HCT116 (cell line): ENCODE data around the gene RIPK4. TPM values are rescaled to one million over a fixed set of nuclear protein-coding genes. Genes with fewer than 3 reads are reported as not detected.

ENCODE experiments used
- ATAC-seq: fragments of 200-7000 bp; cut with Tn5 transposase; 2 replicates; pipeline ENCODE4 v1.9.1; 2020; ENCODE audit warnings: mild to moderate bottlenecking, moderate library complexity
- BruUV-seq: library from RNA; stranded (reverse); fragments of 400-500 nt; replicated peaks from 2 replicates; lab custom pipeline; 2021; lab: Mats Ljungman, UMichigan
- CTCF ChIA-PET: fragments of 300-600 bp; sonication (Branson Sonifier 250); formaldehyde crosslinking; loops from one replicate; lab custom pipeline; 2021; ENCODE audit warnings: antibody characterized with exemption; lab: Charles Lee
- POLR2A ChIA-PET: fragments of 300-600, 350-600 bp; sonication (Branson Sonifier 250); formaldehyde crosslinking; loops from one replicate; lab custom pipeline; 2021; ENCODE audit warnings: antibody characterized with exemption; lab: Charles Lee
- RAD21 ChIA-PET, 2 experiments: fragments of 300-600 bp; sonication (Branson Sonifier 250); formaldehyde crosslinking; loops; one replicate each; lab custom pipeline; 2023; ENCODE audit warnings: low total read pairs in 2 of 2; ENCODE audit not compliant: uncharacterized antibody in 2 of 2, unreplicated experiment in 2 of 2, low non-redundant PET in 1 of 2; lab: Charles Lee
- DNase-seq: peaks from one replicate; pipeline ENCODE4 v3.0.0-alpha.2; 2010; ENCODE audit warnings: low read depth, low spot score
- H2AFZ ChIP-seq: fragments of 200-600 bp; shearing (Covaris generic), sonication (generic); 2 replicates; pipeline ENCODE4 v1.6.1; 2017; ENCODE audit warnings: low read depth, mixed run types, mixed read lengths, antibody characterized with exemption, low read length; ENCODE audit not compliant: poor library complexity, severe bottlenecking
- H3K27ac ChIP-seq: 2 replicates; pipeline ENCODE4 v1.5.1; 2012; ENCODE audit warnings: low read depth, low read length
- H3K27me3 ChIP-seq: fragments of 200-600 bp; sonication (generic); 2 replicates; pipeline ENCODE4 v1.6.1; 2016; ENCODE audit warnings: mixed run types, low read length, mixed read lengths; ENCODE audit not compliant: insufficient read depth
- H3K36me3 ChIP-seq, 2 experiments: fragments of 200-500 bp in 1 of 2; fragments of 200-600 bp in 1 of 2; sonication (Bioruptor generic) in 1 of 2; sonication (generic) in 1 of 2; 2 replicates each; pipeline versions ENCODE4 v1.5.1 to v1.6.1; 2014 to 2016; ENCODE audit warnings: low read length in 2 of 2, inconsistent platforms in 1 of 2, mixed read lengths in 1 of 2, mixed run types in 1 of 2; ENCODE audit not compliant: insufficient read depth in 2 of 2, control insufficient read depth in 1 of 2
- H3K4me1 ChIP-seq, 2 experiments: fragments of 200-600 bp in 1 of 2; sonication (generic) in 1 of 2; 2 replicates each; pipeline versions ENCODE4 v1.5.1 to v1.6.1; 2012 to 2017; ENCODE audit warnings: low read length in 2 of 2, inconsistent platforms in 1 of 2, mild to moderate bottlenecking in 1 of 2, mixed read lengths in 1 of 2, mixed run types in 1 of 2, moderate library complexity in 1 of 2; ENCODE audit not compliant: insufficient read depth in 2 of 2, control insufficient read depth in 1 of 2
- H3K4me2 ChIP-seq: fragments of 200-600 bp; sonication (generic); 2 replicates; pipeline ENCODE4 v1.6.1; 2017; ENCODE audit warnings: mixed run types, low read length, mixed read lengths
- H3K4me3 ChIP-seq, 2 experiments: fragments of 200-600 bp in 1 of 2; sonication (generic) in 1 of 2; replicated peaks in 1 of 2; 2 replicates each; pipeline ENCODE4 v1.5.1; 2011 to 2016; ENCODE audit warnings: low read length in 2 of 2, control low read depth in 1 of 2, low read depth in 1 of 2, mild to moderate bottlenecking in 1 of 2, mixed read lengths in 1 of 2, mixed run types in 1 of 2
- H3K79me2 ChIP-seq: fragments of 200-600 bp; sonication (generic); 2 replicates; pipeline ENCODE4 v1.6.1; 2017; ENCODE audit warnings: mild to moderate bottlenecking, mixed run types, low read length, moderate library complexity, mixed read lengths; ENCODE audit not compliant: insufficient read depth
- H3K9ac ChIP-seq: fragments of 200-600 bp; sonication (generic); 2 replicates; pipeline ENCODE4 v1.6.1; 2016; ENCODE audit warnings: low read length, mixed read lengths
- H3K9me2 ChIP-seq: fragments of 200-600 bp; sonication (generic), shearing (Covaris generic); 2 replicates; pipeline ENCODE4 v1.6.1; 2017; ENCODE audit warnings: mixed run types, mild to moderate bottlenecking, moderate library complexity; ENCODE audit not compliant: insufficient read depth
- H3K9me3 ChIP-seq, 2 experiments: fragments of 200-500 bp in 1 of 2; fragments of 200-600 bp in 1 of 2; sonication (Bioruptor generic) in 1 of 2; sonication (generic) in 1 of 2; 2 replicates each; pipeline ENCODE4 v1.6.1; 2014 to 2017; ENCODE audit warnings: low read length in 2 of 2, mixed read lengths in 2 of 2, inconsistent platforms in 1 of 2, low read depth in 1 of 2, mild to moderate bottlenecking in 1 of 2, mixed run types in 1 of 2, moderate library complexity in 1 of 2; ENCODE audit not compliant: control insufficient read depth in 1 of 2, insufficient read depth in 1 of 2
- H4K20me1 ChIP-seq: fragments of 200-600 bp; sonication (generic), shearing (Covaris generic); 2 replicates; pipeline ENCODE4 v1.6.1; 2017; ENCODE audit warnings: mixed run types, mild to moderate bottlenecking, moderate library complexity; ENCODE audit not compliant: insufficient read depth
- ATF3 ChIP-seq: IDR thresholded peaks from 2 replicates; pipeline ENCODE4 v1.6.1; 2012
- CBX3 ChIP-seq: IDR thresholded peaks from 2 replicates; pipeline ENCODE4 v1.6.1; 2012; ENCODE audit warnings: low read depth
- CEBPB ChIP-seq: IDR thresholded peaks from 2 replicates; pipeline ENCODE4 v1.6.1; 2012; ENCODE audit warnings: low read depth
- CTCF ChIP-seq, 3 experiments: fragments of 200-600 bp in 1 of 3; sonication (generic) in 1 of 3; IDR thresholded peaks in 2 of 3; conservative IDR thresholded peaks in 1 of 3; 2 replicates each; pipeline ENCODE4 v1.5.1; 2012 to 2017; ENCODE audit warnings: low read depth in 2 of 3, low read length in 2 of 3, antibody characterized with exemption in 1 of 3, borderline replicate concordance in 1 of 3, control low read depth in 1 of 3, mild to moderate bottlenecking in 1 of 3, mixed read lengths in 1 of 3, mixed run types in 1 of 3, moderate library complexity in 1 of 3; ENCODE audit not compliant: insufficient read depth in 1 of 3
- EGR1 ChIP-seq: IDR thresholded peaks from 2 replicates; pipeline ENCODE4 v1.6.1; 2012; ENCODE audit warnings: low read depth
- ELF1 ChIP-seq: IDR thresholded peaks from 2 replicates; pipeline ENCODE4 v1.6.1; 2012; ENCODE audit warnings: low read depth, borderline replicate concordance
- EZH2phosphoT487 ChIP-seq: fragments of 200-600 bp; IDR thresholded peaks from 2 replicates; pipeline ENCODE4 v1.6.1; 2018; ENCODE audit warnings: antibody characterized with exemption, borderline replicate concordance
- JUND ChIP-seq: IDR thresholded peaks from 2 replicates; pipeline ENCODE4 v1.6.1; 2012
- MAX ChIP-seq: IDR thresholded peaks from 2 replicates; pipeline ENCODE4 v1.6.1; 2012
- POLR2A ChIP-seq: IDR thresholded peaks from 2 replicates; pipeline ENCODE4 v1.7.0; 2011; ENCODE audit warnings: borderline replicate concordance; ENCODE audit not compliant: insufficient read depth, insufficient read length; ENCODE audit errors: extremely low read depth
- POLR2AphosphoS5 ChIP-seq: IDR thresholded peaks from 2 replicates; pipeline ENCODE4 v1.6.1; 2011; ENCODE audit warnings: mild to moderate bottlenecking, low read depth, low read length, moderate library complexity
- RAD21 ChIP-seq: IDR thresholded peaks from 2 replicates; pipeline ENCODE4 v1.6.1; 2012; ENCODE audit warnings: low read depth, mild to moderate bottlenecking
- REST ChIP-seq: IDR thresholded peaks from 2 replicates; pipeline ENCODE4 v1.6.1; 2012; ENCODE audit warnings: low read depth
- ZBTB33 ChIP-seq: IDR thresholded peaks from 2 replicates; pipeline ENCODE4 v1.6.1; 2011; ENCODE audit warnings: mild to moderate bottlenecking, low read length, moderate library complexity; ENCODE audit not compliant: insufficient replicate concordance; ENCODE audit errors: extremely low read depth
- intact Hi-C: fragments of 100-400 bp; cut with micrococcal nuclease; formaldehyde crosslinking; loops from 2 replicates; pipeline ENCODE4 v1.10.0; 2022
- total RNA-seq: library from RNA; stranded (reverse); gene quantifications from one replicate; pipeline ENCODE4 v1.2.1, GENCODE V29; 2021; ENCODE audit not compliant: unreplicated experiment

Gene RIPK4
- total RNA-seq, 1 experiment from 2014 or later = 9.9 TPM

- ChIA-PET POLR2A (interaction anchor here (0.5 kb wide), 1 partner anchor 17 kb away, joined by 4 read pairs; no protein-coding TSS in a partner anchor), CTCF (interaction anchor here (1.5 kb wide), 1 partner anchor 149 kb away, joined by 4 read pairs; no protein-coding TSS in a partner anchor), RAD21 (no interaction called here)
- Histone ChIP-seq H3K9me3 (no peaks in the 10 kb centered on the region), H3K79me2 (peaks cover 97% of the 10 kb centered on the region), H3K36me3 (peaks cover 0 to 3% of the 10 kb centered on the region in 2 experiments; a peak in 1 of 4 replicates), H3K9ac (no peak overlapping the region), H3K4me3 (no peak overlapping the region), H3K9me2 (no peaks in the 10 kb centered on the region), H4K20me1 (peaks cover 13% of the 10 kb centered on the region; the same call in 1 of the 2 replicates), H3K4me2 (no peak overlapping the region), H3K4me1 (peaks cover 43 to 60% of the 10 kb centered on the region in 2 experiments), H2AFZ (no peak overlapping the region), H3K27ac (no peak overlapping the region), H3K27me3 (no peaks in the 10 kb centered on the region)
- BruUV-seq = no TSS peak
- intact Hi-C loops = no loop called here
- TF ChIP-seq EZH2phosphoT487 (no peak), POLR2AphosphoS5 (no peak), ELF1 (no peak), JUND (no peak), REST (no peak), RAD21 (no peak), ZBTB33 (no peak), ATF3 (no peak), CTCF (IDR thresholded peaks at IDR 0.05 in 2 of 3, conservative IDR thresholded peaks at IDR 0.05 in 1 of 3; ENCODE audit: borderline replicate concordance in 1 of 3, insufficient read depth in 1 of 3, low read depth in 2 of 3, low read length in 2 of 3) (no peak), CEBPB (no peak), POLR2A (no peak), EGR1 (no peak), MAX (no peak), CBX3 (no peak)
- no peak for ATAC-seq
- no peak for DNase-seq
These were observed 5.5 kb downstream of the RIPK4 start for GRCh38 chr21:41761211-41761933.
